Measurements from ENCODE around the gene HLCS. TPM values are rescaled to one million over a fixed set of nuclear protein-coding genes. Genes with fewer than 3 reads are reported as not detected.
"Not testable (repeated sequence)": the region's sequence is repeated elsewhere in the genome, so short reads cannot be mapped to it uniquely, and the experiment has no call there.

Gene HLCS
- total RNA-seq, 1 donor = 59.7 TPM

GRCh38 chr21:36989699-36990507 lies 23.4 kb upstream of the HLCS start:
- Histone ChIP-seq H3K4me3 (ENCODE audit: insufficient read depth, low read length) (peak overlapping the region; percentile 79), H3K27me3 (ENCODE audit: insufficient read depth, low read length) (no peaks in the 10 kb centered on the region), H3K4me1 (ENCODE audit: insufficient read depth, low read length) (peaks cover 9% of the 10 kb centered on the region), H4K20me1 (ENCODE audit: insufficient read depth, low read length) (no peaks in the 10 kb centered on the region), H2AFZ (ENCODE audit: low read length) (peak overlapping the region; percentile 96), H3K27ac (ENCODE audit: low read depth, low read length) (peak overlapping the region; percentile 72), H3K9me3 (ENCODE audit: low read depth, low read length) (no peaks in the 10 kb centered on the region), H3K4me2 (ENCODE audit: insufficient read depth, low read length) (peak overlapping the region; percentile 82), H3K36me3 (ENCODE audit: insufficient read depth, low read length) (no peaks in the 10 kb centered on the region), H3K79me2 (ENCODE audit: insufficient read depth, low read length) (no peaks in the 10 kb centered on the region)
- TF ChIP-seq CTCF (IDR thresholded peaks at IDR 0.05; ENCODE audit: extremely low read depth, low read depth, low read length) = peak; percentile 66
- peak; percentile 100 for DNase-seq (ENCODE audit: insufficient read length, low spot score, missing footprints)

- Histone ChIP-seq H3K4me3 (ENCODE audit: insufficient read depth, low read length) (peak overlapping the region; percentile 79), H3K27ac (ENCODE audit: low read depth, low read length) (peak overlapping the region; percentile 72)
These were observed 22.8 kb upstream of the HLCS start for GRCh38 chr21:36989199-36989698.

GRCh38 chr21:36988536-36988935 lies 22.1 kb upstream of the HLCS start:
- peak overlapping the region; percentile 11 for H3K4me2 ChIP-seq (ENCODE audit: insufficient read depth, low read length)
- H3K27ac ChIP-seq (ENCODE audit: low read depth, low read length) = no peak overlapping the region
- no peaks in the 10 kb centered on the region for H3K9me3 ChIP-seq (ENCODE audit: low read depth, low read length)
- H2AFZ ChIP-seq (ENCODE audit: low read length) = peak overlapping the region; percentile 25
- no peaks in the 10 kb centered on the region for H4K20me1 ChIP-seq (ENCODE audit: insufficient read depth, low read length)
- no peaks in the 10 kb centered on the region for H3K79me2 ChIP-seq (ENCODE audit: insufficient read depth, low read length)
- no peaks in the 10 kb centered on the region for H3K27me3 ChIP-seq (ENCODE audit: insufficient read depth, low read length)
- no peaks in the 10 kb centered on the region for H3K36me3 ChIP-seq (ENCODE audit: insufficient read depth, low read length)
- H3K4me1 ChIP-seq (ENCODE audit: insufficient read depth, low read length) = peaks cover 9% of the 10 kb centered on the region
- TF ChIP-seq CTCF (IDR thresholded peaks at IDR 0.05; ENCODE audit: extremely low read depth, low read depth, low read length) = no peak
- no peak for DNase-seq (ENCODE audit: insufficient read length, low spot score, missing footprints)
- no peak overlapping the region for H3K4me3 ChIP-seq (ENCODE audit: insufficient read depth, low read length)

More at GRCh38 chr21:36989199-36989698, 22.8 kb upstream of the HLCS start:
- Histone ChIP-seq H2AFZ (ENCODE audit: low read length) (peak overlapping the region; percentile 94), H3K4me2 (ENCODE audit: insufficient read depth, low read length) (peak overlapping the region; percentile 82)
- H3K9me3 ChIP-seq (ENCODE audit: low read depth, low read length); DNase-seq (ENCODE audit: insufficient read length, low spot score, missing footprints); H3K27me3 ChIP-seq (ENCODE audit: insufficient read depth, low read length); H3K36me3 ChIP-seq (ENCODE audit: insufficient read depth, low read length); H4K20me1 ChIP-seq (ENCODE audit: insufficient read depth, low read length); H3K79me2 ChIP-seq (ENCODE audit: insufficient read depth, low read length); H3K4me1 ChIP-seq (ENCODE audit: insufficient read depth, low read length): not testable (repeated sequence)

GRCh38 chr21:36987845-36988244 lies 21.4 kb upstream of the HLCS start:
- peaks cover 9% of the 10 kb centered on the region for H3K4me1 ChIP-seq (ENCODE audit: insufficient read depth, low read length)
- no peaks in the 10 kb centered on the region for H3K36me3 ChIP-seq (ENCODE audit: insufficient read depth, low read length)
- no peak overlapping the region for H2AFZ ChIP-seq (ENCODE audit: low read length)
- no peak overlapping the region for H3K4me2 ChIP-seq (ENCODE audit: insufficient read depth, low read length)
- no peak overlapping the region for H3K4me3 ChIP-seq (ENCODE audit: insufficient read depth, low read length)
- H3K27ac ChIP-seq (ENCODE audit: low read depth, low read length) = no peak overlapping the region
- no peaks in the 10 kb centered on the region for H3K79me2 ChIP-seq (ENCODE audit: insufficient read depth, low read length)
- TF ChIP-seq CTCF (IDR thresholded peaks at IDR 0.05; ENCODE audit: extremely low read depth, low read depth, low read length) = no peak
- H4K20me1 ChIP-seq (ENCODE audit: insufficient read depth, low read length) = no peaks in the 10 kb centered on the region
- no peaks in the 10 kb centered on the region for H3K9me3 ChIP-seq (ENCODE audit: low read depth, low read length)
- no peak for DNase-seq (ENCODE audit: insufficient read length, low spot score, missing footprints)
- H3K27me3 ChIP-seq (ENCODE audit: insufficient read depth, low read length) = no peaks in the 10 kb centered on the region

Data from osteoblast (primary cell).